ENCODE results near the gene YIF1B.
"Not testable (repeated sequence)": the region's sequence is repeated elsewhere in the genome, so short reads cannot be mapped to it uniquely, and the experiment has no call there.

The YIF1B gene

DNA sequence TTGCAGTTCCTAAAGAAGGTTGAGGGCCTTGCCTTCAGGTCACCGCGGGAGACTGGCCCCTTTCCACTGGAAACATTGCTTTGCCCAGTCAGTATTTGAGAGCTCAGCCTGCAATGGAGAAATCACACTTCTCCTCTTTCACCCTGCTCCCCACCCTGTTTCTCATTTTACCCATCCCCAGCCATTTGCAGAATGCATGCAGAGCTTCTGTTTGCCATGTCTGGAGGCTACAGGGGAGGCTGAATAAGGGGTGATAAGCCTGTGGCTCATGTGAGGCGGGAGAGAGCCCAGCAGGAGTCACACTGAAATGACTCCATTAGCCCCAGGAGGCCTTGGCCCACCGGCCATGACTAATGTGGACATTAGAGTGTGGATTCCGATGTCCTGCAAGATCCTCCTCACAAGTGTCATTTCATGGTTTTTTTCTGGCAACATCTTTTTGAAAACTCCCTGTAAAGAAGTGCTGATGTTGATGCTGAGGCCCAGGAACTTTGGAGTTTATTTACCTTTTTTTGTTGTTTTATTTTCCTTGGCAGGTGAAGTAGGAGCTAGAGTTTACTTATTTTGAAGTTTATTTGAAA, 45.1 kb downstream of the YIF1B start:
- no peak for DNase-seq

GRCh38 chr19:38268539-38268938, 47.2 kb downstream of the YIF1B start:
- DNase-seq, result no peak

DNA sequence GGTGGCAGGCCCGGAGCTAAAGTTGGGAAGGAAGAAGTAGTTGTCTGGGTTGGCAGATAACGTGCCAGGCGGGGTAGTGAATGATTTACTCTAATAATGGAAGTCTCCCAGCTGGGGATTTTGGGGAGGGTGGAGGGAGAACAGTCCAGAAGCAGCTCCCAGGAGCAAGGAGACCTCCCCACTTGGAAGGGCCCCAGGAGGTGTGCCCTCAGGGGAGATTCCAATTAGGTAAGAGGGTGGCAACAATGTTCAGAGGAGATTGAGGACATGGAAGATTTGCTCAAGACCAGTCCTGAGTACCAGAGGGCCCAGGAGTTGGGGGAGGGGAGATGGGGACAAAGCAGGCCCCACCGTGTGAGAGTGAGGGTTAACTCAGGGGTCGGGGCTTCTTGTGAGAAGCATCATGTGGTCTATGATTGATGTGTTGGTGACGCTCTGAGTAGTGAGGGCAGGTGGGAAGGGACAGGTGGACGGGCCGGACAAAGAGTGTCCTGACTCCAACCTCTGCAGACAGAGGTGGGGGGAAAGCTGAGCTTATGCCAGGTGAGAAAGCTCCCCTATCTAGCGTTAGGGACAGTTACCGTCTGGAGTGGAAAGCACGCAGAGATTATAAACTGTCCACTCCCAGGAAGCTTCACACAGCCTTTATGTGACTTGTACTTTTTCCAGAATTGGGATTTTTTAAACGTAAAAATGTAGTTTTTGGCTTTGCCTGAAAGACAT, 47.8 kb downstream of the YIF1B start:
- DNase-seq, result no peak

- no peak for DNase-seq
Measured at GRCh38 chr19:38266981-38267597, 48.7 kb downstream of the YIF1B start.

GRCh38 chr19:38265921-38266429, 49.8 kb downstream of the YIF1B start:
- DNase-seq, result no peak

GRCh38 chr19:38265213-38265861, 50.4 kb downstream of the YIF1B start:
- DNase-seq, result no peak

GRCh38 chr19:38264486-38265212, 51.1 kb downstream of the YIF1B start, which contains the start of gene SPINT2:
SPINT2 (plus strand) TSS chr19:38264573; CDS start chr19:38264893, 320 bp downstream.
- DNase-seq, result no peak

- no peak for DNase-seq
Measured at GRCh38 chr19:38263689-38264485, 51.9 kb downstream of the YIF1B start.

DNA sequence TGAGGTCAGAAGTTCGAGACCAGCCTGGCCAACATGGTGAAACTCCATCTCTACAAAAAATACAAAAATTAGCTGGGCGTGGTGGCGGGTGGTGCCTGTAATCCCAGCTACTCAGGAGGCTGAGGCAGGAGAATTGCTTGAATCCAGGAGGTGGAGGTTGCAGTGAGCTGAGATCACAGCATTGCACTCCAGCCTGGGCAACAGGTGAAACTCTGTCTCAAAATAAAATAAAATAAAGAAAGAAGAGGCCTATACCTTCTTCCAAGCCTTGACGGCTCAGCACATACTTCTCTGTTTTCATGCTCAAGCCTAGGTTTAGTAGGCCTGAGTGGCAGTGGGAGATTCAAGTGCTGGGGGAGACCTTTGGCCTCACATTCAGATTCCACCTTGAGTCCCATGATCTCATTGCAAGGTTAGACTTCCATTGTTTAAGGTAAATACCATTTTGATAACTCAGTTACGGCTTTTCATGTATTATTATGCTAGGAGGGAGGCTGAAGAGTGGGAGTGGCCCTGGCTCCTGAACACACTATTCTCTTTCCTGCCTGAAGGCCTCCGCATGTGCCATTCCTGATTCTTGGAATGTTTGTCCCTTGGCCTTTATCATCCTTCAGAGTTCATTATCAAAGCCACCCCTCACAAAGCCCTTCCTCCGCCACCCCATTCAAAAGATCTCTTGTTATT, 53.0 kb downstream of the YIF1B start:
- no peak for DNase-seq

- not testable (repeated sequence) for DNase-seq
Measured at GRCh38 chr19:38261942-38262341, 53.8 kb downstream of the YIF1B start.

DNA sequence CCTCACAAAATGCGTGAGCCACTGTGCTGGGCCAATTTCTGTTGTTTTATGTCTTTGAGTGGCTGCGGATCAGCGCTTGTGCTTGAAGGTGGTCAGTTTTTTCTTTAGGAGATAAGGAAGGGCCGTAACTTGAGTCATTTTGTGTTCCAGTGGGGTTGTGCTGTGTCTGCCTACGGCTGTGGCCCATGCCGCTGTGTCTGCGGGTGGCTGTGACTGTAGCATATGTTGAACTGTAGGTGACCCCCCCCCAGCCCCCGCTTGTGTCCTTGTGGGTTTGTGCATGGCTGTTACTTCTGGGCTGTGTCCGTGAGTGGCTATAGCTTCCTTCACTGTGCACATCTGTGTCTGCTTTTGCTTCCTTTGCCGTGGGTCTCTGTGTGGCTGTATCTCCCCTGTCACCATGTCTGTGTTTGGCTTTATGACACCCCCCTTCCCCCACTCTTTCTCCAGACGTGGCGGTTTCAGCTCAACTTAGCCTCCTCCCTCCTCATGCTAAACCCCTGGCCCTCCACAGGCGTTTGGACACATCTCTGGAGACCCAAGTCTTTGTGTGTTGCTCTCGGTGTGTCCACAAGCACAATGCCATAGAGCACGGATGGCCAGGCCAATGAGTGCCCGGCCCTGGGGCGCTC, 60.2 kb downstream of the YIF1B start:
- no peak for DNase-seq

- DNase-seq, result no peak
Measured at GRCh38 chr19:38253788-38254187, 62.0 kb downstream of the YIF1B start.
